Measurements from ENCODE around the gene IRF2.

Gene IRF2

GRCh38 chr4:184464759-184465454, 9.4 kb downstream of the IRF2 start:
- peaks cover 22 to 46% of the 10 kb centered on the region in 2 experiments for H3K4me1 ChIP-seq (ENCODE audit: control insufficient read depth in 1 of 2, insufficient read depth in 1 of 2, low read depth in 1 of 2, low read length in 1 of 2)

GRCh38 chr4:184463856-184464255, 10.5 kb downstream of the IRF2 start:
- Histone ChIP-seq H3K27me3 (no peaks in the 10 kb centered on the region), H3K4me1 (ENCODE audit: control insufficient read depth in 1 of 2, insufficient read depth in 1 of 2, low read depth in 1 of 2, low read length in 1 of 2) (peaks cover 25 to 51% of the 10 kb centered on the region in 2 experiments), H3K36me3 (peaks cover 8% of the 10 kb centered on the region), H3K4me3 (ENCODE audit: low read depth in 1 of 2, low read length in 1 of 2) (no peak overlapping the region), H3K9me3 (no peaks in the 10 kb centered on the region), H3K27ac (no peak overlapping the region)
- TF ChIP-seq, protein P1, sequence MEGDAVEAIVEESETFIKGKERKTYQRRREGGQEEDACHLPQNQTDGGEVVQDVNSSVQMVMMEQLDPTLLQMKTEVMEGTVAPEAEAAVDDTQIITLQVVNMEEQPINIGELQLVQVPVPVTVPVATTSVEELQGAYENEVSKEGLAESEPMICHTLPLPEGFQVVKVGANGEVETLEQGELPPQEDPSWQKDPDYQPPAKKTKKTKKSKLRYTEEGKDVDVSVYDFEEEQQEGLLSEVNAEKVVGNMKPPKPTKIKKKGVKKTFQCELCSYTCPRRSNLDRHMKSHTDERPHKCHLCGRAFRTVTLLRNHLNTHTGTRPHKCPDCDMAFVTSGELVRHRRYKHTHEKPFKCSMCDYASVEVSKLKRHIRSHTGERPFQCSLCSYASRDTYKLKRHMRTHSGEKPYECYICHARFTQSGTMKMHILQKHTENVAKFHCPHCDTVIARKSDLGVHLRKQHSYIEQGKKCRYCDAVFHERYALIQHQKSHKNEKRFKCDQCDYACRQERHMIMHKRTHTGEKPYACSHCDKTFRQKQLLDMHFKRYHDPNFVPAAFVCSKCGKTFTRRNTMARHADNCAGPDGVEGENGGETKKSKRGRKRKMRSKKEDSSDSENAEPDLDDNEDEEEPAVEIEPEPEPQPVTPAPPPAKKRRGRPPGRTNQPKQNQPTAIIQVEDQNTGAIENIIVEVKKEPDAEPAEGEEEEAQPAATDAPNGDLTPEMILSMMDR (IDR thresholded peaks at IDR 0.05): no peak

More at GRCh38 chr4:184464759-184465454, 9.4 kb downstream of the IRF2 start:
- TF ChIP-seq, protein P1 (IDR thresholded peaks at IDR 0.05): no peak
- Histone ChIP-seq H3K27me3 (no peaks in the 10 kb centered on the region), H3K9me3 (no peaks in the 10 kb centered on the region), H3K27ac (peak overlapping the region; percentile 23), H3K4me3 (ENCODE audit: low read depth in 1 of 2, low read length in 1 of 2) (no peak overlapping the region), H3K36me3 (peaks cover 16% of the 10 kb centered on the region)

GRCh38 chr4:184463158-184463557, 11.2 kb downstream of the IRF2 start:
- Histone ChIP-seq H3K36me3 (peaks cover 13% of the 10 kb centered on the region), H3K27me3 (no peaks in the 10 kb centered on the region), H3K4me1 (ENCODE audit: control insufficient read depth in 1 of 2, insufficient read depth in 1 of 2, low read depth in 1 of 2, low read length in 1 of 2) (peaks cover 22 to 58% of the 10 kb centered on the region in 2 experiments), H3K4me3 (ENCODE audit: low read depth in 1 of 2, low read length in 1 of 2) (no peak overlapping the region), H3K27ac (peak overlapping the region; percentile 74), H3K9me3 (no peaks in the 10 kb centered on the region)
- TF ChIP-seq, protein P1 (IDR thresholded peaks at IDR 0.05): no peak

GRCh38 chr4:184462724-184463123, 11.6 kb downstream of the IRF2 start:
- H3K27me3 ChIP-seq: no peaks in the 10 kb centered on the region
- TF ChIP-seq, protein P1 (IDR thresholded peaks at IDR 0.05): no peak
- peaks cover 16% of the 10 kb centered on the region for H3K36me3 ChIP-seq
- no peak overlapping the region for H3K4me3 ChIP-seq (ENCODE audit: low read depth in 1 of 2, low read length in 1 of 2)
- H3K9me3 ChIP-seq: no peaks in the 10 kb centered on the region
- peaks cover 22 to 61% of the 10 kb centered on the region in 2 experiments for H3K4me1 ChIP-seq (ENCODE audit: control insufficient read depth in 1 of 2, insufficient read depth in 1 of 2, low read depth in 1 of 2, low read length in 1 of 2)
- peak overlapping the region; percentile 74 for H3K27ac ChIP-seq

DNA sequence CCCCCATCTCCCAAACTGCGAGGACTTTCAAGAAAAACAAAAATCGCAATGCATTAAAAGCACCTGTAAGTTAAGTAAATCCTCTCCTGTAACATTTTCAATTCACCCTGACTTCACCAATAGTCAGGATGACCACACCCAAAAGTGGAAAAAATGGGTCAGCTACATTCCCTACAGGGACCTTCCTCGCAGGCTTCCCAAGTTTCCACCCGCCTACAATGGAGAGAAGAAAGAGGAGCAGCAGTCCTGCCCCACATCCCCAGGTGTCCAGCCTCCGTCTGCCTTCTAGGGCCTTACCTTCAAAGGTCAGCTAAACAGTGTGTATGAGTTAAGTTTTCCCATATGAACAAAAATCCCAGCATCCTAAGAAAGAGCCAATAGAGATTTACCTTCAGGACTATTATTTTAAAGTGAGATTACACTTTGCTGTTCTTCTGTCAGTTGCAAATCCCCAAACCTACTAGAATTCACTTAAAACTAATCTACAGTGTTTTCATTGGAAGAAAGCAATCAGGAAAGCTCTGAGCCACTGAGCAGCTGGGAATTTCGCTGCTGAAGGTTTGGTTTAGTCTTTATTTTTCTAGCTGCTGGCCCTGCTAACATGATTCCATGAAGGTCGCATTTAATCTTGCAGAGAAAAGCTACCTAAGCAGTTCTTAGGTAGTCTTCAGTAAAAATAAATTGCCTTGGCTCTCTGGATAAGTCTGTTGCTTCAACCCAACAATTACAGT, 12.5 kb downstream of the IRF2 start:
- TF ChIP-seq, protein P1 (IDR thresholded peaks at IDR 0.05): no peak
- Histone ChIP-seq H3K27ac (peak overlapping the region; percentile 74), H3K4me3 (ENCODE audit: low read depth in 1 of 2, low read length in 1 of 2) (no peak overlapping the region), H3K4me1 (ENCODE audit: control insufficient read depth in 1 of 2, insufficient read depth in 1 of 2, low read depth in 1 of 2, low read length in 1 of 2) (peaks cover 22 to 59% of the 10 kb centered on the region in 2 experiments), H3K36me3 (peaks cover 20% of the 10 kb centered on the region), H3K9me3 (no peaks in the 10 kb centered on the region), H3K27me3 (no peaks in the 10 kb centered on the region)

Data from neutrophil (primary cell).